ENCODE data around the gene TLR9.

TLR9 gene

GRCh38 chr3:52218454-52218853 is 7.0 kb downstream of the TLR9 start:
- DNase-seq (ENCODE audit: extremely low read depth, low read depth), result no peak
- TF ChIP-seq, protein P1, sequence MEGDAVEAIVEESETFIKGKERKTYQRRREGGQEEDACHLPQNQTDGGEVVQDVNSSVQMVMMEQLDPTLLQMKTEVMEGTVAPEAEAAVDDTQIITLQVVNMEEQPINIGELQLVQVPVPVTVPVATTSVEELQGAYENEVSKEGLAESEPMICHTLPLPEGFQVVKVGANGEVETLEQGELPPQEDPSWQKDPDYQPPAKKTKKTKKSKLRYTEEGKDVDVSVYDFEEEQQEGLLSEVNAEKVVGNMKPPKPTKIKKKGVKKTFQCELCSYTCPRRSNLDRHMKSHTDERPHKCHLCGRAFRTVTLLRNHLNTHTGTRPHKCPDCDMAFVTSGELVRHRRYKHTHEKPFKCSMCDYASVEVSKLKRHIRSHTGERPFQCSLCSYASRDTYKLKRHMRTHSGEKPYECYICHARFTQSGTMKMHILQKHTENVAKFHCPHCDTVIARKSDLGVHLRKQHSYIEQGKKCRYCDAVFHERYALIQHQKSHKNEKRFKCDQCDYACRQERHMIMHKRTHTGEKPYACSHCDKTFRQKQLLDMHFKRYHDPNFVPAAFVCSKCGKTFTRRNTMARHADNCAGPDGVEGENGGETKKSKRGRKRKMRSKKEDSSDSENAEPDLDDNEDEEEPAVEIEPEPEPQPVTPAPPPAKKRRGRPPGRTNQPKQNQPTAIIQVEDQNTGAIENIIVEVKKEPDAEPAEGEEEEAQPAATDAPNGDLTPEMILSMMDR (IDR thresholded peaks at IDR 0.05; ENCODE audit: low read depth, low read length), result no peak

DNA sequence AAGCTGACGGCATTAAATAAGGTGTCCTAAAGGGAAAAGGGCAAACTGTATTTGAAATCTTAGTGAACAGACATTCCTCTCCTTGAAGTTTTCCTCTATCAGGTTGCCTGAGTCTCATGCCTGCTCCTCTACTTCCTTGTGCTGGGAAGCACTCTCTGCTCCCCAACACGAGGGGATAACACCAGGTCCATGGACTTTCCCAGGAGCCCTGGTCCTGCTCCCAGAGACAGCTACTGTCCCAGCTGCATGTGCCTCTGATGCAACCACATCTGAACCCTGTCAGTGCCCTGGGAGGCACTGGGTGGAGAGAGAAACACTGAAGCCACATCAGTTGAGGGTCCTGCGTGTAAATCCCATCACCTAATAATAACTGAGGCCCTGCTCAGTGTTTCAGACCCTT is 7.4 kb downstream of the TLR9 start:
- no peak for DNase-seq (ENCODE audit: extremely low read depth, low read depth)
- TF ChIP-seq, protein P1 (IDR thresholded peaks at IDR 0.05; ENCODE audit: low read depth, low read length), result no peak

DNA sequence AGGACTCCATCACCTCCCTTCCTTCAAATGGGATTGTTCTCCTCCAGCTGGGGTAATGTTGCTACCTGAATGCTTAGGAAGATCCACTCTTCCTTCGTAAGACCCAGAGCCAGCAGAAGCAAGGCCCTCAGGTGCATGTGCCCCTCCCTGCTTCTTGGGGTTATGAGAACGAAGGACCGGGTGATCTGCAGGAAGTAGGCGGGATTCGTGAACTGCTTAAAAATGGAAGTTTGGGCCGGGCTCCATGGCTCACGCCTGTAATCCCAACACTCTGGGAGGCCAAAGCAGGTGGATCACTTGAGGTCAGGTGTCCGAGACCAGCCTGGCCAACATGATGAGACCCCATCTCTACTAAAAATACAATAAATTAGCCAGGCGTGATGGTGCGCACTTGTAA is 8.0 kb downstream of the TLR9 start:
- DNase-seq (ENCODE audit: extremely low read depth, low read depth), result no peak
- TF ChIP-seq, protein P1 (IDR thresholded peaks at IDR 0.05; ENCODE audit: low read depth, low read length), result no peak

- TF ChIP-seq, protein P1 (IDR thresholded peaks at IDR 0.05; ENCODE audit: low read depth, low read length), result no peak
- DNase-seq (ENCODE audit: extremely low read depth, low read depth), result no peak
Measured at GRCh38 chr3:52216585-52217408, 8.6 kb downstream of the TLR9 start.

GRCh38 chr3:52215351-52215750 is 10.1 kb downstream of the TLR9 start:
- DNase-seq (ENCODE audit: extremely low read depth, low read depth), result no peak
- TF ChIP-seq, protein P1 (IDR thresholded peaks at IDR 0.05; ENCODE audit: low read depth, low read length), result no peak

DNA sequence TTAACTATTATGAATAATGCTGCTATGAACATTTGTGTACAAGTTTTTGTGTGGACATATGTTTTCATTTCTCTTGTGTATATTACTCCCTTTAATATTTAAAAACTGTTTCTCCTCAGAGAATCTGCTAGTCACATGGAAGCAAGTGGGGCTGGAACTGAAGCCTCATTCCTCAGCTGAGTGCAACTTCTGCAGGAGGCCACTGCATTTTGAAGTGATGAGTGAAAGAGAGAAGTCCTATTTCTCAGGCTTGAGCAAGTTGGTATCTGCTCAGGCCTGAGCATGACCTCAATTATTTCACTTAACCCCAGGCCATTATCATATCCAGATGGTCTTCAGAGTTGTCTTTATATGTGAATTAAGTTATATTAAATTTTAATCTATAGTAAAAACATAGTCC is 11.5 kb downstream of the TLR9 start:
- no peak for DNase-seq (ENCODE audit: extremely low read depth, low read depth)
- TF ChIP-seq, protein P1 (IDR thresholded peaks at IDR 0.05; ENCODE audit: low read depth, low read length), result no peak

GRCh38 chr3:52213005-52213404 is 12.4 kb downstream of the TLR9 start:
- no peak for DNase-seq (ENCODE audit: extremely low read depth, low read depth)
- TF ChIP-seq, protein P1 (IDR thresholded peaks at IDR 0.05; ENCODE audit: low read depth, low read length), result no peak
